Neural cell (in vitro differentiated cells): ENCODE results near the gene ADGRL3.

Experiments used
- EP300 ChIP-seq: fragments of 450-650 bp; conservative IDR thresholded peaks from 2 replicates; pipeline ENCODE4 v1.6.1; 2014; ENCODE audit warnings: antibody characterized with exemption, mild to moderate bottlenecking, moderate library complexity; ENCODE audit not compliant: poor library complexity, severe bottlenecking
- EZH2 ChIP-seq: fragments of 200-600, 300-800 bp; shearing (Covaris generic), sonication (generic); IDR thresholded peaks from 2 replicates; pipeline ENCODE4 v1.6.1; 2014; ENCODE audit warnings: antibody characterized with exemption, low read length, borderline replicate concordance, mild to moderate bottlenecking; ENCODE audit not compliant: insufficient read depth, poor library complexity, severe bottlenecking
- MXI1 ChIP-seq: fragments of 450-650 bp; conservative IDR thresholded peaks from 2 replicates; pipeline ENCODE4 v1.6.1; 2014; ENCODE audit warnings: antibody characterized with exemption, mild to moderate bottlenecking; ENCODE audit not compliant: poor library complexity, severe bottlenecking
- POLR2AphosphoS5 ChIP-seq: IDR thresholded peaks from 2 replicates; pipeline ENCODE4 v1.6.1; 2012
- RAD21 ChIP-seq: fragments of 450-650 bp; conservative IDR thresholded peaks from 2 replicates; pipeline ENCODE4 v1.6.1; 2014; ENCODE audit warnings: antibody characterized with exemption, mild to moderate bottlenecking, moderate library complexity
- SMC3 ChIP-seq: fragments of 450-650 bp; conservative IDR thresholded peaks from 2 replicates; pipeline ENCODE4 v1.6.1; 2014; ENCODE audit warnings: antibody characterized with exemption, mild to moderate bottlenecking, moderate library complexity; ENCODE audit not compliant: poor library complexity
- TF ChIP-seq, protein P1 (sequence below): IDR thresholded peaks from 2 replicates; pipeline ENCODE4 v1.6.1; 2012; ENCODE audit warnings: borderline replicate concordance
- TF ChIP-seq, protein P2 (sequence below): fragments of 450-650 bp; IDR thresholded peaks from 2 replicates; pipeline ENCODE4 v1.5.1; 2014; ENCODE audit warnings: antibody characterized with exemption, mild to moderate bottlenecking, moderate library complexity; ENCODE audit not compliant: poor library complexity, severe bottlenecking

DNA sequence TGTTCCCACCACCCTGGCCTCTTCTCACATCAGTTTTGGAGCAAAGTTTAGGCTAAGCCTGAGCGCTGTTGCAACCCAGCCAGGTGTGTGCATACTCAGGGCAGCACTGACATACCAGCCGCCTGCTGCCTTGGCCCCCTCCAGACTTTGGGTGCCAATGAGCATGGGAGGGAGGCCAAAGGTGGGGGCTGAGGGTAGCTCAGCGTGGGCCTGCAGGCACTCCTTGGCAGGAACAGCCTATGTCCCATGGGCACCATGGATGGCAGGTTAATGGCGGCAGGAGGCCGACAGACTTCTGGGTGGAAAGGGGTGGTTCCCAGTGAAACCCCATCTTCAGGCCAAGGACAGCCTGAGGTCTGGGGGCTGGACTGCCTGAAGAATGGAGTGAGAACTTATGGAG is 462.2 kb downstream of the ADGRL3 start:
- no peak for TF ChIP-seq EZH2
- TF ChIP-seq POLR2AphosphoS5 = no peak
- no peak for TF ChIP-seq MXI1
- no peak for TF ChIP-seq RAD21
- TF ChIP-seq, protein P1, sequence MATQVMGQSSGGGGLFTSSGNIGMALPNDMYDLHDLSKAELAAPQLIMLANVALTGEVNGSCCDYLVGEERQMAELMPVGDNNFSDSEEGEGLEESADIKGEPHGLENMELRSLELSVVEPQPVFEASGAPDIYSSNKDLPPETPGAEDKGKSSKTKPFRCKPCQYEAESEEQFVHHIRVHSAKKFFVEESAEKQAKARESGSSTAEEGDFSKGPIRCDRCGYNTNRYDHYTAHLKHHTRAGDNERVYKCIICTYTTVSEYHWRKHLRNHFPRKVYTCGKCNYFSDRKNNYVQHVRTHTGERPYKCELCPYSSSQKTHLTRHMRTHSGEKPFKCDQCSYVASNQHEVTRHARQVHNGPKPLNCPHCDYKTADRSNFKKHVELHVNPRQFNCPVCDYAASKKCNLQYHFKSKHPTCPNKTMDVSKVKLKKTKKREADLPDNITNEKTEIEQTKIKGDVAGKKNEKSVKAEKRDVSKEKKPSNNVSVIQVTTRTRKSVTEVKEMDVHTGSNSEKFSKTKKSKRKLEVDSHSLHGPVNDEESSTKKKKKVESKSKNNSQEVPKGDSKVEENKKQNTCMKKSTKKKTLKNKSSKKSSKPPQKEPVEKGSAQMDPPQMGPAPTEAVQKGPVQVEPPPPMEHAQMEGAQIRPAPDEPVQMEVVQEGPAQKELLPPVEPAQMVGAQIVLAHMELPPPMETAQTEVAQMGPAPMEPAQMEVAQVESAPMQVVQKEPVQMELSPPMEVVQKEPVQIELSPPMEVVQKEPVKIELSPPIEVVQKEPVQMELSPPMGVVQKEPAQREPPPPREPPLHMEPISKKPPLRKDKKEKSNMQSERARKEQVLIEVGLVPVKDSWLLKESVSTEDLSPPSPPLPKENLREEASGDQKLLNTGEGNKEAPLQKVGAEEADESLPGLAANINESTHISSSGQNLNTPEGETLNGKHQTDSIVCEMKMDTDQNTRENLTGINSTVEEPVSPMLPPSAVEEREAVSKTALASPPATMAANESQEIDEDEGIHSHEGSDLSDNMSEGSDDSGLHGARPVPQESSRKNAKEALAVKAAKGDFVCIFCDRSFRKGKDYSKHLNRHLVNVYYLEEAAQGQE = no peak
- TF ChIP-seq, protein P2, sequence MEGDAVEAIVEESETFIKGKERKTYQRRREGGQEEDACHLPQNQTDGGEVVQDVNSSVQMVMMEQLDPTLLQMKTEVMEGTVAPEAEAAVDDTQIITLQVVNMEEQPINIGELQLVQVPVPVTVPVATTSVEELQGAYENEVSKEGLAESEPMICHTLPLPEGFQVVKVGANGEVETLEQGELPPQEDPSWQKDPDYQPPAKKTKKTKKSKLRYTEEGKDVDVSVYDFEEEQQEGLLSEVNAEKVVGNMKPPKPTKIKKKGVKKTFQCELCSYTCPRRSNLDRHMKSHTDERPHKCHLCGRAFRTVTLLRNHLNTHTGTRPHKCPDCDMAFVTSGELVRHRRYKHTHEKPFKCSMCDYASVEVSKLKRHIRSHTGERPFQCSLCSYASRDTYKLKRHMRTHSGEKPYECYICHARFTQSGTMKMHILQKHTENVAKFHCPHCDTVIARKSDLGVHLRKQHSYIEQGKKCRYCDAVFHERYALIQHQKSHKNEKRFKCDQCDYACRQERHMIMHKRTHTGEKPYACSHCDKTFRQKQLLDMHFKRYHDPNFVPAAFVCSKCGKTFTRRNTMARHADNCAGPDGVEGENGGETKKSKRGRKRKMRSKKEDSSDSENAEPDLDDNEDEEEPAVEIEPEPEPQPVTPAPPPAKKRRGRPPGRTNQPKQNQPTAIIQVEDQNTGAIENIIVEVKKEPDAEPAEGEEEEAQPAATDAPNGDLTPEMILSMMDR = no peak
- TF ChIP-seq EP300 = no peak
- no peak for TF ChIP-seq SMC3
